ENCODE data around the gene SLC25A36. TPM values are rescaled to one million over a fixed set of nuclear protein-coding genes. Genes with fewer than 3 reads are reported as not detected.

Gene SLC25A36
- total RNA-seq: 33.9 and 39.8 TPM in 2 replicates

GRCh38 chr3:140941434-140942220 lies at the start of gene SLC25A36:
Gene SLC25A36, plus strand, starts transcription at chr3:140941836. Its CDS starts 219 bp downstream, at chr3:140942055.

Other genes with a start within 250 kb of the SLC25A36 start
- gene SPSB4, start 109.5 kb downstream of the SLC25A36 start, total RNA-seq: not detected in 2 replicates

Data from pericardium fibroblast (primary cell).